Stimulated activated memory B cell treated with anti-CD40 and anti-IgM and Interleukin-4, amounts not matched to agents 10 μg/mL and 1 μg/mL and 100 μg/mL, for 72 hours (primary cell): ENCODE measurements around the gene DENND1C.
A peak's percentile ranks its signal among the peaks of the same experiment; 100 is the strongest.

ENCODE experiments used
- ATAC-seq: fragments of 150-1000 bp; cut with Tn5 transposase; 2 replicates; pipeline ENCODE4 v1.10.0; 2021
- H3K27ac Mint-ChIP-seq: one replicate; pipeline ENCODE4 v1.8.0; 2022; ENCODE audit warnings: mild to moderate bottlenecking, mixed read lengths
- H3K27me3 Mint-ChIP-seq: one replicate; pipeline ENCODE4 v1.8.0; 2022; ENCODE audit warnings: mixed read lengths
- H3K36me3 Mint-ChIP-seq: one replicate; pipeline ENCODE4 v1.8.0; 2022; ENCODE audit warnings: mixed read lengths
- H3K4me1 Mint-ChIP-seq: one replicate; pipeline ENCODE4 v1.8.0; 2022; ENCODE audit warnings: mixed read lengths
- H3K4me3 Mint-ChIP-seq: one replicate; pipeline ENCODE4 v1.8.0; 2022; ENCODE audit warnings: mild to moderate bottlenecking, moderate library complexity, mixed read lengths
- H3K9me3 Mint-ChIP-seq: one replicate; pipeline ENCODE4 v1.8.0; 2022; ENCODE audit warnings: mixed read lengths

Gene DENND1C

DNA sequence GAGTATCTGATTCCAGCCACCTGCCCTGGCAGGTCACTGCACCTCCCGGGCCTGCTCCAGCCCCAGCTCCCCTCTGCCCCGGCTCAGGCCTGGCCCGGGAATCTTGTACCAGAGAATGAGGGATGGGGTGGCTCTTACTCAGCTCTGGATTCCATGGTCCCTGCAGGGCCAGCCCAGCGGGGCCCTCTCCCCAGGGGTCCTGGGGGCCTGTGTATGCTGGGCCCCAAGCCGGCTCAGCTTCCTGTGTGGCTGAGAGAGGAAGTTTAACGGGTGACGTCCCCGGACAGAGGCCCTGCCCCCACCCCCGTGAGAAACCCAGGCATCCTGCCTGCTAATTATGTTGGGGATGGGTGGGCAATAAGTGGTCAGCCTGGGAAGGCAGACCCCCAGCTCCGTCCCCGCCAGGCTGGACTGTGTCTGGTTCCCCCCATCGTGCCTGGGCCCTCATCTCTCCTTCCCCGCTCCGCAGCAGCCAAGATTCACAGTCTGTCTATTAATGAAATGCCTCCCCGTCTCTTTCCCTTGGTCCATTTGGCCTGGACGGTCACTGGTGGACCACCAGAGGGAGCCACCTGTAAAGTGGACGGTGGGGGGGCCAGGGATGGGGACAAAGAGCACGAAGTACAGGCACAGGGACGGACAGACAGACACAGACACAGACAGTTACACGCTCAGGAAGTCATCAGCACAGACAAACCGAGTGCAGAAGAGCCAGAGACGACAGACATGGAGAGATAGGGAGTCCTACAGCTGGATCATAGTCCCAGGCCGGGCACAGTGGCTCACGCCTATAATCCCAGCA, at the start of gene DENND1C:
Gene DENND1C (minus strand): TSS at position 247 of the 802 bp plus-strand sequence. CDS start 92 bp downstream, at position 155.
- Mint-ChIP-seq H3K27me3 (no peaks in the 10 kb centered on the region), H3K27ac (peak within 1 kb of the TSS; percentile 97), H3K9me3 (no peaks in the 10 kb centered on the region), H3K4me3 (peak within 1 kb of the TSS; percentile 89), H3K4me1 (peaks cover 42% of the 10 kb centered on the region), H3K36me3 (no peaks in the 10 kb centered on the region)
- peak; percentile 96 for ATAC-seq

DNA sequence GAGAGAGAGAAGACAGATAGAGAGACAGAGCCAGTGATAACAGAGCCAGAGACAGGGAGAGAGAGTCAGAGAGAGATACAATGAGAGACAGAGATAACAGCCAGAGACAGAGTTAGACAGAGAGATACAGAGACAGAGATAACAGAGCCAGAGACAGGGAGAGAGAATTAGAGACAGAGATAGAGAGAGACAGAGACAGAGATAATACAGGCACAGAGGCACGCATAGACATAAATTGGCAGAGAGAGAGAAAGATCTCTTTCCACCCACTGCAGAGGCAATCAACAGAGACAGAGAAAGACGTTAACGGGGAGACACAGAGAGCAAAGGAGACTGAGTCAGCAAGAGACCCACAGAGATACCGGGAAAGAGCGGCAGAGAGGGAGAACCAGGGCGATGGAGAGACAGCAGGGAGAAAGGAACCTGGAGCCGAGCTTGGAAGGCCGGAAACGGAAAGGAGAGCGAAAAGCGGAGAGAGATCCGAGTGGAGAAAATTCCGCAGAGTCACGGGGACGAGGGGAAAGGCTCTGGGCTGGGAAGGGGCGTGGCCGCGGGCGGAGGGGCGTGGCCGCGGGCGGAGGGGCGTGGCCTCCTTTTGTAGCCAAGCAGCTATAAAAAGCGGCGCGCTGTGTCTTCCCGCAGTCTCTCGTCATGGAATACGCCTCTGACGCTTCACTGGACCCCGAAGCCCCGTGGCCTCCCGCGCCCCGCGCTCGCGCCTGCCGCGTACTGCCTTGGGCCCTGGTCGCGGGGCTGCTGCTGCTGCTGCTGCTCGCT, 49.0 kb upstream of the DENND1C start, which contains the start of gene TNFSF9:
Gene TNFSF9 (plus strand): TSS at position 641 of the 777 bp plus-strand sequence. CDS start 11 bp downstream, at position 652.
- H3K27ac Mint-ChIP-seq: peak within 1 kb of the TSS; percentile 88
- H3K4me3 Mint-ChIP-seq: peak within 1 kb of the TSS; percentile 88
- peaks cover 27% of the 10 kb centered on the region for H3K36me3 Mint-ChIP-seq
- peaks cover 63% of the 10 kb centered on the region for H3K4me1 Mint-ChIP-seq
- peak; percentile 54 for ATAC-seq
- no peaks in the 10 kb centered on the region for H3K9me3 Mint-ChIP-seq
- no peaks in the 10 kb centered on the region for H3K27me3 Mint-ChIP-seq

DNA sequence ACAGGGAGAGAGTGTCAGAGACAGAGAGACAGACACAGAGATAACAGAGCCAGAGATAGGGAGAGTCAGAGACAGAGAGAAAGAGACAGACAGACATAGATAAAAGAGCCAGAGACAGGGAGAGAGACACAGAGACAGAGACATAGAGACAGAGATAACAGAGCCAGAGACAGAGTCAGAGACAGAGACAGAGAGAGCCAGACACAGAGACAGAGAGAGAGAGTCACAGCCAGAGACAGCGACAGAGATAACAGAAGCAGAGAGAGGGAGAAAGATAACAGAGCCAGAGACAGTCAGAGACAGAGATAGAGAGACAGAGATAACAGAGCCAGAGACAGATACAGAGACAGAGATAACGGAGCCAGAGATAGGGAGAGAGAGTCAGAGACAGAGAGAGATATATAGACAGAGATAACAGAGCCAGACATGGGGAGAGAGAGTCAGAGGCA, 48.4 kb upstream of the DENND1C start:
- H3K9me3 Mint-ChIP-seq: no peaks in the 10 kb centered on the region
- peak overlapping the region; percentile 88 for H3K27ac Mint-ChIP-seq
- H3K36me3 Mint-ChIP-seq: peaks cover 20% of the 10 kb centered on the region
- H3K4me1 Mint-ChIP-seq: peaks cover 62% of the 10 kb centered on the region
- H3K4me3 Mint-ChIP-seq: peak overlapping the region; percentile 88
- no peaks in the 10 kb centered on the region for H3K27me3 Mint-ChIP-seq
- no peak for ATAC-seq

GRCh38 chr19:6529351-6529750, 47.8 kb upstream of the DENND1C start:
- H3K27ac Mint-ChIP-seq: peak overlapping the region; percentile 88
- peaks cover 61% of the 10 kb centered on the region for H3K4me1 Mint-ChIP-seq
- H3K36me3 Mint-ChIP-seq: peaks cover 15% of the 10 kb centered on the region
- H3K4me3 Mint-ChIP-seq: peak overlapping the region; percentile 88
- H3K27me3 Mint-ChIP-seq: no peaks in the 10 kb centered on the region
- no peaks in the 10 kb centered on the region for H3K9me3 Mint-ChIP-seq
- no peak for ATAC-seq

GRCh38 chr19:6528544-6529121, 47.0 kb upstream of the DENND1C start:
- peak overlapping the region; percentile 88 for H3K27ac Mint-ChIP-seq
- peak; percentile 1 for ATAC-seq
- no peaks in the 10 kb centered on the region for H3K27me3 Mint-ChIP-seq
- H3K4me3 Mint-ChIP-seq: peak overlapping the region; percentile 68
- H3K4me1 Mint-ChIP-seq: peaks cover 54% of the 10 kb centered on the region
- H3K36me3 Mint-ChIP-seq: peaks cover 9% of the 10 kb centered on the region
- no peaks in the 10 kb centered on the region for H3K9me3 Mint-ChIP-seq

DNA sequence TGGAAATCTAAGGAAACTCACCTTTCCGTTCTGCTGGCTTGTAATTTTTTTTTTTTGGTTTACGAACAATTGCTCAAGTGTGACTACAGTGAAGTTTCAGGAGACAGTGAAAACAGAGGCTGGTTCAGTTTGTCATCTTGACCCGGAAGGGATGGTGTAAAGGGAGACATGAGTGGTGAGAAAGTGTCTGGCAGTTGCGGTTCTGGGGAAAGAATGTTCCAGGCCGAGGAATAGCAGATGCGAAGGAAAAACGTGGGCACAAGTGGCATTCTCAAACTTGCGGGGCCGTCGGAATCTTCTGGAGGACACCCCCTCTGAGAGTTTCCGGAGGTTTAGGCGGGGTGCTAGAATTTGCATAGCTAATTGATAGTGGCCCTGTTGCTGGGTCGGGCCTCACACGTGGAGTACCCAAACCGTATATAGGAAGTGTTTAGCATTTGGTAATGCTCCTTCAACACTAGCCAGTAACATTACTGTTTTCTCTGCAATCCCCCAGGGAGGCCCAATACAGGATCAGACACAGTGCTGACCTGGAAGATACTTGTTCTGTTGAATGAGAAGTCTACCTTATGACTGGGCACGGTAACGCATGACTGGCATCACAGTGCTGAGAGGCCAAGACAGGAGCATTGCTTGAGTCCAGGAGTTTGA, 46.4 kb upstream of the DENND1C start:
- Mint-ChIP-seq H3K27me3 (no peaks in the 10 kb centered on the region), H3K9me3 (no peaks in the 10 kb centered on the region), H3K27ac (peak overlapping the region; percentile 88), H3K4me1 (peaks cover 59% of the 10 kb centered on the region), H3K4me3 (peak overlapping the region; percentile 68), H3K36me3 (peaks cover 9% of the 10 kb centered on the region)
- ATAC-seq: peak; percentile 89

GRCh38 chr19:6524311-6524710, 42.7 kb upstream of the DENND1C start:
- H3K4me1 Mint-ChIP-seq: peaks cover 46% of the 10 kb centered on the region
- no peak overlapping the region for H3K4me3 Mint-ChIP-seq
- no peaks in the 10 kb centered on the region for H3K9me3 Mint-ChIP-seq
- H3K36me3 Mint-ChIP-seq: no peaks in the 10 kb centered on the region
- no peak overlapping the region for H3K27ac Mint-ChIP-seq
- ATAC-seq: no peak
- no peaks in the 10 kb centered on the region for H3K27me3 Mint-ChIP-seq

DNA sequence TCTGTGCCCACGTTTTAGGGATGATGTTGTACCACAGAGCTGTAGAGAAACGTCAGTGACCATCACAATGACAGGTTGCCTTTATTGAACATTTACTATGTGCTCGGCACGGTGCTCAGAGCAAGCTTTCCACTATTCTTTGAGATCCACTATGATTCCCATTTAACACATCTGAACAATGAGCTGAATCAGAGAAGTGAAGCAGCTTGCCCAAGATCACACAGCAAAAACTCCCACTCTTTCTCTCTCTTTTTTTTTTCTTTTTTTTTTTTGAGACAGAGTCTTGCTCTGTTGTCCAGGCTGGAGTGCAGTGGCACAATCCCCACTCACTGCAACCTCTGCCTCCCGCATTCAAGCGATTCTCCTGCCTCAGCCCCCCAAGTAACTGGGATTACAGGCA, 41.1 kb upstream of the DENND1C start:
- Mint-ChIP-seq H3K4me1 (peaks cover 43% of the 10 kb centered on the region), H3K27me3 (no peaks in the 10 kb centered on the region), H3K4me3 (peak overlapping the region; percentile 76), H3K9me3 (no peaks in the 10 kb centered on the region), H3K36me3 (no peaks in the 10 kb centered on the region), H3K27ac (peak overlapping the region; percentile 97)
- no peak for ATAC-seq

GRCh38 chr19:6521718-6522646, 40.4 kb upstream of the DENND1C start:
- peaks cover 46% of the 10 kb centered on the region for H3K4me1 Mint-ChIP-seq
- H3K9me3 Mint-ChIP-seq: no peaks in the 10 kb centered on the region
- H3K27me3 Mint-ChIP-seq: no peaks in the 10 kb centered on the region
- H3K4me3 Mint-ChIP-seq: peak overlapping the region; percentile 76
- ATAC-seq: peak; percentile 85
- H3K36me3 Mint-ChIP-seq: no peaks in the 10 kb centered on the region
- peak overlapping the region; percentile 97 for H3K27ac Mint-ChIP-seq

- no peaks in the 10 kb centered on the region for H3K36me3 Mint-ChIP-seq
- H3K4me1 Mint-ChIP-seq: peaks cover 63% of the 10 kb centered on the region
- peak overlapping the region; percentile 7 for H3K4me3 Mint-ChIP-seq
- peak overlapping the region; percentile 68 for H3K27ac Mint-ChIP-seq
- H3K9me3 Mint-ChIP-seq: no peaks in the 10 kb centered on the region
- H3K27me3 Mint-ChIP-seq: no peaks in the 10 kb centered on the region
- ATAC-seq: no peak
These were observed 37.7 kb upstream of the DENND1C start for GRCh38 chr19:6519289-6519688.

DNA sequence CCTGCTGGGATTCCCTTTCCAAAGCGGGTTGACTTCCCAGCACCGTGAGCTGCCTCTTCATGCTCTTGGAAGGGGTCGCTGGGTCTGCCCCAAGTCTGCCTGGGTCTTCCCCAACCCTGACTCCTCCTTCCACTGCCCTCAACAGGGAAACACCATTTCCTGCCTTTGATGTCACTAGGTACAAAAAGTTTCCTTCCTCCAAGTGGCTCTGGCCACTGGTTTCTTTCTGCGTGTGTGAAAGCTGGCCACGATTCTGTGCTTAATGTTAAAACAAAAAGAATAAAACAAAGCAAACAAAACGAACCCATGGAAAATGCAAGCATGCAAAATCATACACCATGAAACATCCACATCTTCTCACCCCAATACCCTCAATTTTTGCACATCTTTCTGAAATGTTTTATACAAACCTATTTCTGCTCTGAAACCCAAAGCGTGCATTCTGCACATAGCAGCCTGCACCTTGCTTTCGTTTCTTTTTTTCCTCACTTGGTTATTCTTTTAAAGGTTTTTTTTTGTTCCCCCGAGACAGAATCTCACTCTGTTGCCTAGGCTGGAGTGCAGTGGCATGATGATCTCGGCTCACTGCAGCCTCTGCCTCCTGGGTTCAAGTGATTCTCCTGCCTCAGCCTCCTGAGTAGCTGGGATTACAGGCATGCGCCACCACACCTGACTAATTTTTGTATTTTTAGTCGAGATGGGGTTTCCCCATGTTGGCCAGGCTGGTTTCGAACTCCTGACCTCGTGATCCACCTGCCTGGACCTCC, 36.7 kb upstream of the DENND1C start:
- H3K36me3 Mint-ChIP-seq: no peaks in the 10 kb centered on the region
- peak overlapping the region; percentile 68 for H3K27ac Mint-ChIP-seq
- H3K9me3 Mint-ChIP-seq: no peaks in the 10 kb centered on the region
- H3K4me1 Mint-ChIP-seq: peaks cover 60% of the 10 kb centered on the region
- no peaks in the 10 kb centered on the region for H3K27me3 Mint-ChIP-seq
- ATAC-seq: peak; percentile 51
- H3K4me3 Mint-ChIP-seq: peak overlapping the region; percentile 66

DNA sequence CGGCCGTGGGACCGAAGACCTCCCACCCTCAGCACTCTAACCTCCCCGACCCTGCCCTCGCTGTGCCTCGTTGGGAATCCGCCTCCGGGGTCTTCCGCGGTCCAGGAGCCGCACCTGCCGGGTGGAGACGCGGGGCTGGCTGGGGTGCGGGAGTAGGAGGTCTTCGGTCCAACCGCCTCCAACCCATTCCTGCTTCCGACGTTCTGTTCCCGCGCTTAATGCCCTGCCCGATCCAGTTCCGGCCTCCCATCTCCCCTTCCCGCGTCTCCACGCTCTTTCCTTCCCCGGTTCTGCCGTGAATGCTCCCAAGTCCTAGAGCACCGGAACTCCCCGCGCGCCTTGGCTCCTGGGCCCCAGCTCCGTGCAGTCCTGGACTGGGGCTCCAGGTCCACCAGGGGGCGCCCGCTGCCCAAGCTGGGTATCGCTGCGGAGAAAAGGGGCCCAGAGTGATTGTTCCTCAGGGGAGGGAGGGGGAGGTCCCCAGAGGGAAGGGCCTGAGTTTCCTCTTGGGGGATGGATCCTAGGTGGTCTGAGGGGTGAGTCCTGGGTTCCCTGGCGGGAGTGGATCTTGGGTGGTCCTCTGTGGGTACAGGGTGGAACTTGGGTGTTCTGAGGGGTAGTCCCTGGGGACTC, 35.2 kb upstream of the DENND1C start:
- Mint-ChIP-seq H3K4me1 (peaks cover 45% of the 10 kb centered on the region), H3K27me3 (no peaks in the 10 kb centered on the region), H3K9me3 (no peaks in the 10 kb centered on the region), H3K4me3 (peak overlapping the region; percentile 86), H3K36me3 (no peaks in the 10 kb centered on the region), H3K27ac (peak overlapping the region; percentile 68)
- ATAC-seq: peak; percentile 87

DNA sequence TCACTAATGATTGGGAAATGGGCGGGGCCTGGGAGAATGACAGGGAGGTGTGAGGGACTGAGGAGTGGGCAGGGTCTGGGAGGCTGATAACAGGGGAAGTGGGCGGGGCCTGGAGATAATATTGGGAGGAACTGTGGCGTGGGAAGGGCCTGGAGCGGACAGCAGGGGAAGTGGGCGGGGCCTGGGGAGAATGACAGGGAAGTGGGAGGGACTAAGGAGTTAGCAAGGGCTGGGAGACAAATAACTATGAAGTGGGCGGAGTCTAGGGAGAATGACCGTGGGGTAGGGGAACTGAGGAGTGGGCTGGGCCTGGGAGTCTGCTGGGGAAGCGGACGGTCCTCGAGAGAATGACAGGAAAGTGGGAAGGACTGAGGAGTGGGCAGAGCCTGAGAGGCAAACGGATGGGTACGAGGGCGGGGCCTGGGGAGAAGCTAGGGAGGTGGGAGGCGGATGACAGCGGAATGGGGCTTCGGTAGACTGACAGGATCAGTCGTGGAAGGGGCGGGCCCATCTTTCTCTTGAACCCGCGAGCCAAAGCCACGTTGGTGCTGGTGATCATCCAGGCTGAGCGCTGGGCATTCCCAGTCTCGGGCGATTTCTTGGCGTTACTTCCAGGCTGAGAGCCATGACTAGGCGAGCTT, 34.6 kb upstream of the DENND1C start:
- Mint-ChIP-seq H3K4me3 (peak overlapping the region; percentile 86), H3K36me3 (no peaks in the 10 kb centered on the region), H3K4me1 (peaks cover 43% of the 10 kb centered on the region), H3K27me3 (no peaks in the 10 kb centered on the region), H3K9me3 (no peaks in the 10 kb centered on the region), H3K27ac (peak overlapping the region; percentile 68)
- peak; percentile 68 for ATAC-seq
